ENCODE measurements around the gene DOP1A. TPM values are rescaled to one million over a fixed set of nuclear protein-coding genes. Genes with fewer than 3 reads are reported as not detected.

DOP1A gene, protein sequence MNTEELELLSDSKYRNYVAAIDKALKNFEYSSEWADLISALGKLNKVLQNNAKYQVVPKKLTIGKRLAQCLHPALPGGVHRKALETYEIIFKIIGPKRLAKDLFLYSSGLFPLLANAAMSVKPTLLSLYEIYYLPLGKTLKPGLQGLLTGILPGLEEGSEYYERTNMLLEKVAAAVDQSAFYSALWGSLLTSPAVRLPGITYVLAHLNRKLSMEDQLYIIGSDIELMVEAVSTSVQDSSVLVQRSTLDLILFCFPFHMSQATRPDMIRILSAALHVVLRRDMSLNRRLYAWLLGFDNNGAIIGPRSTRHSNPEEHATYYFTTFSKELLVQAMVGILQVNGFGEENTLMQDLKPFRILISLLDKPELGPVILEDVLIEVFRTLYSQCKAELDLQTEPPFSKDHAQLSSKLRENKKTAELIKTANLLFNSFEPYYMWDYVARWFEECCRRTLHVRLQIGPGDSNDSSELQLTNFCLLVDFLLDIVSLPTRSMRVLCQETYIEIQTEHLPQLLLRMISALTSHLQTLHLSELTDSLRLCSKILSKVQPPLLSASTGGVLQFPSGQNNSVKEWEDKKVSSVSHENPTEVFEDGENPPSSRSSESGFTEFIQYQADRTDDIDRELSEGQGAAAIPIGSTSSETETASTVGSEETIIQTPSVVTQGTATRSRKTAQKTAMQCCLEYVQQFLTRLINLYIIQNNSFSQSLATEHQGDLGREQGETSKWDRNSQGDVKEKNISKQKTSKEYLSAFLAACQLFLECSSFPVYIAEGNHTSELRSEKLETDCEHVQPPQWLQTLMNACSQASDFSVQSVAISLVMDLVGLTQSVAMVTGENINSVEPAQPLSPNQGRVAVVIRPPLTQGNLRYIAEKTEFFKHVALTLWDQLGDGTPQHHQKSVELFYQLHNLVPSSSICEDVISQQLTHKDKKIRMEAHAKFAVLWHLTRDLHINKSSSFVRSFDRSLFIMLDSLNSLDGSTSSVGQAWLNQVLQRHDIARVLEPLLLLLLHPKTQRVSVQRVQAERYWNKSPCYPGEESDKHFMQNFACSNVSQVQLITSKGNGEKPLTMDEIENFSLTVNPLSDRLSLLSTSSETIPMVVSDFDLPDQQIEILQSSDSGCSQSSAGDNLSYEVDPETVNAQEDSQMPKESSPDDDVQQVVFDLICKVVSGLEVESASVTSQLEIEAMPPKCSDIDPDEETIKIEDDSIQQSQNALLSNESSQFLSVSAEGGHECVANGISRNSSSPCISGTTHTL (N-terminal part only)
- total RNA-seq = 18.1 TPM
- long read RNA-seq, partial matches to known transcripts = 0 of 4 reads
- long read RNA-seq, other reads (novel, unspliced or antisense) = 4 of 4 reads

- peak within 1 kb of the TSS; percentile 84 for H3K27ac ChIP-seq (replicated peaks)
- TF ChIP-seq, protein P1, sequence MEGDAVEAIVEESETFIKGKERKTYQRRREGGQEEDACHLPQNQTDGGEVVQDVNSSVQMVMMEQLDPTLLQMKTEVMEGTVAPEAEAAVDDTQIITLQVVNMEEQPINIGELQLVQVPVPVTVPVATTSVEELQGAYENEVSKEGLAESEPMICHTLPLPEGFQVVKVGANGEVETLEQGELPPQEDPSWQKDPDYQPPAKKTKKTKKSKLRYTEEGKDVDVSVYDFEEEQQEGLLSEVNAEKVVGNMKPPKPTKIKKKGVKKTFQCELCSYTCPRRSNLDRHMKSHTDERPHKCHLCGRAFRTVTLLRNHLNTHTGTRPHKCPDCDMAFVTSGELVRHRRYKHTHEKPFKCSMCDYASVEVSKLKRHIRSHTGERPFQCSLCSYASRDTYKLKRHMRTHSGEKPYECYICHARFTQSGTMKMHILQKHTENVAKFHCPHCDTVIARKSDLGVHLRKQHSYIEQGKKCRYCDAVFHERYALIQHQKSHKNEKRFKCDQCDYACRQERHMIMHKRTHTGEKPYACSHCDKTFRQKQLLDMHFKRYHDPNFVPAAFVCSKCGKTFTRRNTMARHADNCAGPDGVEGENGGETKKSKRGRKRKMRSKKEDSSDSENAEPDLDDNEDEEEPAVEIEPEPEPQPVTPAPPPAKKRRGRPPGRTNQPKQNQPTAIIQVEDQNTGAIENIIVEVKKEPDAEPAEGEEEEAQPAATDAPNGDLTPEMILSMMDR (IDR thresholded peaks at IDR 0.05; ENCODE audit: borderline replicate concordance) = peak; percentile 99
- intact Hi-C loops (cut with micrococcal nuclease) = loop anchor here (2.0 to 10.0 kb wide), 2 partner anchors 147 to 447 kb away; partner anchors contain the start of gene PRSS35
Measured at GRCh38 chr6:83067448-83068439, at the start of gene DOP1A. Gene DOP1A (plus strand): TSS chr6:83067671. CDS start chr6:83096978, 29,307 bp downstream.

GRCh38 chr6:83019741-83020140 lies 47.7 kb upstream of the DOP1A start:
- H3K9me3 ChIP-seq (replicated peaks) = peaks cover 7% of the 10 kb centered on the region
- TF ChIP-seq, protein P1 (IDR thresholded peaks at IDR 0.05; ENCODE audit: borderline replicate concordance) = no peak
- H3K27me3 ChIP-seq (ENCODE audit: low read depth) = no peaks in the 10 kb centered on the region
- intact Hi-C loops (cut with micrococcal nuclease) = no loop called here
- H3K4me3 ChIP-seq = no peak overlapping the region
- no peak overlapping the region for H3K27ac ChIP-seq (replicated peaks)
- no peaks in the 10 kb centered on the region for H3K4me1 ChIP-seq
- peaks cover 50% of the 10 kb centered on the region for H3K36me3 ChIP-seq
- DNase-seq = no peak

More at GRCh38 chr6:83067448-83068439, at the start of gene DOP1A:
- Histone ChIP-seq H3K4me1 (peaks cover 74% of the 10 kb centered on the region), H3K4me3 (peak within 1 kb of the TSS; percentile 80), H3K36me3 (no peaks in the 10 kb centered on the region), H3K27me3 (ENCODE audit: low read depth) (no peaks in the 10 kb centered on the region), H3K9me3 (replicated peaks) (no peaks in the 10 kb centered on the region)
- DNase-seq = peak; percentile 97

- TF ChIP-seq, protein P1 (IDR thresholded peaks at IDR 0.05; ENCODE audit: borderline replicate concordance) = no peak
- no peaks in the 10 kb centered on the region for H3K4me1 ChIP-seq
- H3K36me3 ChIP-seq = peaks cover 22% of the 10 kb centered on the region
- no peaks in the 10 kb centered on the region for H3K27me3 ChIP-seq (ENCODE audit: low read depth)
- intact Hi-C loops (cut with micrococcal nuclease) = no loop called here
- H3K27ac ChIP-seq (replicated peaks) = no peak overlapping the region
- peaks cover 11% of the 10 kb centered on the region for H3K9me3 ChIP-seq (replicated peaks)
- H3K4me3 ChIP-seq = no peak overlapping the region
- DNase-seq = no peak
Measured at GRCh38 chr6:83031689-83032088, 35.8 kb upstream of the DOP1A start.

GRCh38 chr6:83038246-83038645 lies 29.2 kb upstream of the DOP1A start:
- no peak for DNase-seq
- no peak overlapping the region for H3K4me3 ChIP-seq
- no peak overlapping the region for H3K27ac ChIP-seq (replicated peaks)
- TF ChIP-seq, protein P1 (IDR thresholded peaks at IDR 0.05; ENCODE audit: borderline replicate concordance) = no peak
- no peaks in the 10 kb centered on the region for H3K9me3 ChIP-seq (replicated peaks)
- intact Hi-C loops (cut with micrococcal nuclease) = no loop called here
- no peaks in the 10 kb centered on the region for H3K27me3 ChIP-seq (ENCODE audit: low read depth)
- H3K36me3 ChIP-seq = no peaks in the 10 kb centered on the region
- peaks cover 8% of the 10 kb centered on the region for H3K4me1 ChIP-seq

Data from left ventricle myocardium inferior (tissue), 1 donor.